K562 (cell line): ENCODE measurements around the gene MARCKSL1. TPM values are rescaled to one million over a fixed set of nuclear protein-coding genes. Genes with fewer than 3 reads are reported as not detected.

Experiments
- ATAC-seq: fragments of 200-7000 bp; cut with Tn5 transposase; 3 replicates; pipeline ENCODE4 v1.9.1; 2020; ENCODE audit warnings: moderate library complexity
- BruUV-seq: library from RNA; stranded (reverse); fragments of 400-500 nt; replicated peaks from 2 replicates; lab custom pipeline; 2021; lab: Mats Ljungman, UMichigan
- CTCF ChIA-PET: fragments of 300-600 bp; formaldehyde crosslinking; extraction: SDS; loops from one replicate; lab custom pipeline; 2021; ENCODE audit warnings: low intra/inter-chr PET ratio; lab: Yijun Ruan, JAX
- POLR2A ChIA-PET: fragments of 300-600, 350-650 bp; sonication (Branson Sonifier 250); formaldehyde crosslinking; extraction: SDS; loops from one replicate; lab custom pipeline; 2021; ENCODE audit warnings: antibody characterized with exemption, inconsistent platforms; lab: Yijun Ruan, JAX
- DNase-seq, 4 experiments: peaks; one replicate each; pipeline versions ENCODE4 v3.0.0 to v3.0.0-alpha.2; 2011 to 2018; ENCODE audit warnings: low spot score in 3 of 4, mixed read lengths in 3 of 4; ENCODE audit errors: extremely low read depth in 1 of 4
- FAIRE-seq: peaks from 2 replicates; lab custom pipeline; 2011; peaks lifted over from hg19 to GRCh38; lab: Jason Lieb, UNC
- H2AFZ ChIP-seq: 2 replicates; pipeline ENCODE4 v1.6.0; 2011; ENCODE audit warnings: low read depth, low read length, control low read depth, inconsistent platforms
- H3K27ac ChIP-seq: fragments of 200-600 bp; 3 replicates; pipeline ENCODE4 v1.8.0; 2011; ENCODE audit warnings: low read depth, mild to moderate bottlenecking, control low read depth, inconsistent platforms, low read length, moderate library complexity, mixed read lengths; ENCODE audit errors: extremely low read depth
- H3K27me3 ChIP-seq, 2 experiments: fragments of 300-600 bp in 1 of 2; 2 replicates in 1 of 2; 3 replicates in 1 of 2; pipeline versions ENCODE4 v1.6.0 to v1.8.0; 2011; ENCODE audit warnings: inconsistent platforms in 2 of 2, low read length in 2 of 2, mild to moderate bottlenecking in 1 of 2, mixed read lengths in 1 of 2, moderate library complexity in 1 of 2; ENCODE audit not compliant: control insufficient read depth in 2 of 2, insufficient read depth in 2 of 2
- H3K36me3 ChIP-seq: fragments of 300-600 bp; 3 replicates; pipeline ENCODE4 v1.8.0; 2011; ENCODE audit warnings: mild to moderate bottlenecking, low read length, inconsistent platforms; ENCODE audit not compliant: control insufficient read depth, insufficient read depth
- H3K4me1 ChIP-seq, 2 experiments: fragments of 200-600 bp in 1 of 2; replicated peaks in 1 of 2; 2 replicates in 1 of 2; 3 replicates in 1 of 2; pipeline versions ENCODE4 v1.5.1 to v1.8.0; 2011; ENCODE audit warnings: inconsistent platforms in 2 of 2, low read length in 2 of 2, mild to moderate bottlenecking in 1 of 2, mixed read lengths in 1 of 2, moderate library complexity in 1 of 2; ENCODE audit not compliant: control insufficient read depth in 2 of 2, insufficient read depth in 2 of 2
- H3K4me2 ChIP-seq: 2 replicates; pipeline ENCODE4 v1.6.1; 2011; ENCODE audit warnings: low read length, control low read depth, inconsistent platforms, mixed read lengths; ENCODE audit not compliant: insufficient read depth
- H3K4me3 ChIP-seq: fragments of 200-600 bp; sonication (generic), shearing (Covaris generic); 2 replicates; pipeline ENCODE4 v1.5.1; 2016; ENCODE audit warnings: control low read depth, inconsistent platforms
- H3K79me2 ChIP-seq: fragments of 200-600 bp; 3 replicates; pipeline ENCODE4 v1.8.0; 2011; ENCODE audit warnings: low read length, inconsistent platforms; ENCODE audit not compliant: control insufficient read depth, insufficient read depth
- H3K9ac ChIP-seq, 2 experiments: 2 replicates each; pipeline versions ENCODE4 v1.6.0 to v1.6.1; 2011; ENCODE audit warnings: low read depth in 2 of 2, low read length in 2 of 2, control low read depth in 1 of 2, inconsistent platforms in 1 of 2, mild to moderate bottlenecking in 1 of 2, mixed read lengths in 1 of 2; ENCODE audit not compliant: insufficient read depth in 1 of 2
- H3K9me1 ChIP-seq: one replicate; pipeline ENCODE4 v1.6.0; 2011; ENCODE audit warnings: inconsistent platforms, mild to moderate bottlenecking, low read length, moderate library complexity; ENCODE audit not compliant: control insufficient read depth, insufficient read depth
- H3K9me3 ChIP-seq: replicated peaks from 2 replicates; pipeline ENCODE4 v1.5.1; 2011; ENCODE audit warnings: low read depth, low read length, inconsistent platforms; ENCODE audit not compliant: control insufficient read depth, insufficient read depth
- H4K20me1 ChIP-seq: replicated peaks from 2 replicates; pipeline ENCODE4 v1.6.1; 2011; ENCODE audit warnings: low read length, inconsistent platforms, mixed read lengths; ENCODE audit not compliant: control insufficient read depth, insufficient read depth
- ATF3 ChIP-seq, 2 experiments: fragments of 450-650 bp in 1 of 2; sonication (generic) in 1 of 2; formaldehyde crosslinking in 1 of 2; IDR thresholded peaks in 1 of 2; conservative IDR thresholded peaks in 1 of 2; 2 replicates each; pipeline versions ENCODE4 v1.6.1 to v1.8.1; 2016 to 2023; ENCODE audit warnings: mild to moderate bottlenecking in 2 of 2, moderate library complexity in 2 of 2, inconsistent platforms in 1 of 2, missing genetic modification reagents in 1 of 2
- CEBPB ChIP-seq: fragments of 450-650 bp; IDR thresholded peaks from 2 replicates; pipeline ENCODE4 v1.6.1; 2016; ENCODE audit warnings: missing genetic modification characterization, missing compliant biosample characterization
- CEBPG ChIP-seq, 3 experiments: fragments of 200-800 bp in 1 of 3; sonication (Bioruptor generic) in 1 of 3; sonication (generic) in 1 of 3; formaldehyde crosslinking in 1 of 3; IDR thresholded peaks in 2 of 3; conservative IDR thresholded peaks in 1 of 3; 2 replicates each; pipeline versions ENCODE4 v1.6.1 to v1.8.0; 2016 to 2022; ENCODE audit warnings: missing compliant biosample characterization in 2 of 3, missing genetic modification characterization in 2 of 3, mild to moderate bottlenecking in 1 of 3, missing genetic modification reagents in 1 of 3
- EP300 ChIP-seq: IDR thresholded peaks from 2 replicates; pipeline ENCODE4 v1.6.1; 2012; ENCODE audit warnings: low read length, improper control_type of control experiment
- IFI16 ChIP-seq: fragments of 250-450 bp; sonication (Bioruptor Pico); IDR thresholded peaks from 2 replicates; pipeline ENCODE4 v2.1.2; 2022; ENCODE audit warnings: mild to moderate bottlenecking, inconsistent platforms
- WGBS: fragments of 100-300 bp; shearing (Covaris generic); methylation state at CpG from one replicate; pipeline ENCODE4 v1.1.6; 2016; ENCODE audit warnings: low coverage, mixed read lengths; ENCODE audit not compliant: insufficient coverage; ENCODE audit errors: missing lambda C conversion rate; 5-methylcytosine and 5-hydroxymethylcytosine counted together
- in situ Hi-C: fragments of 300-500 bp; cut with MboI; formaldehyde crosslinking; loops from 4 replicates; pipeline ENCODE4 v1.15.0; 2018; ENCODE audit warnings: inconsistent platforms, mixed read lengths
- intact Hi-C: fragments of 100-400 bp; cut with micrococcal nuclease; formaldehyde crosslinking; loops from 2 replicates; pipeline ENCODE4 v1.14.2; 2022
- polyA plus RNA-seq, 8 experiments: library from polyadenylated mRNA; depleted of rRNA in 4 of 8; stranded (reverse) in 5 of 8; unstranded in 3 of 8; fragments of >200 nt; fragmentation: Nextera tagmentation in 2 of 8; fragmentation: Illumina TruSeq in 1 of 8; extraction: Ambion mirVana in 2 of 8; extraction: Trizol in 1 of 8; gene quantifications; 2 replicates each; pipeline versions ENCODE4 v1.2.1 to v1.2.3, GENCODE V29; 2011 to 2014; ENCODE audit warnings: inconsistent platforms in 1 of 8, missing spikeins in 1 of 8
- total RNA-seq, 7 experiments: library from RNA; depleted of rRNA in 6 of 7; stranded (reverse); fragments of >200 nt in 6 of 7; fragmentation: Illumina TruSeq in 2 of 7; extraction: Trizol in 2 of 7; gene quantifications; 2 replicates each; pipeline versions ENCODE4 v1.2.1 to v1.2.3, GENCODE V29; 2011 to 2021; ENCODE audit warnings: low replicate concordance in 1 of 7

Gene MARCKSL1
- total and polyA plus RNA-seq, 9 of the 15 experiments (the other 6 are each of a cell fraction or from before 2014, with no cell fraction given), result 14.7 to 325 (median 155) TPM

GRCh38 chr1:32318127-32318869 lies 17.7 kb downstream of the MARCKSL1 start:
- Histone ChIP-seq H4K20me1 (peaks cover 3% of the 10 kb centered on the region; the same call in 1 of the 2 replicates), H2AFZ (no peak overlapping the region), H3K27ac (no peak overlapping the region), H3K9me3 (no peaks in the 10 kb centered on the region), H3K4me1 (no peaks in the 10 kb centered on the region), H3K9ac (no peak overlapping the region), H3K79me2 (peaks cover 28% of the 10 kb centered on the region), H3K9me1 (no peaks in the 10 kb centered on the region), H3K36me3 (peaks cover 69% of the 10 kb centered on the region), H3K4me3 (no peak overlapping the region), H3K4me2 (no peak overlapping the region), H3K27me3 (no peaks in the 10 kb centered on the region)
- no TSS peak for BruUV-seq
- DNase-seq (no peak), ATAC-seq (no peak), FAIRE-seq (no peak)
- CTCF ChIA-PET, result no interaction called here
- TF ChIP-seq IFI16 (CRISPR knock-in tag), result no peak
- peak; percentile 19; the same call in 1 of the 2 replicates for TF ChIP-seq CEBPB (tag)
- TF ChIP-seq ATF3 (IDR thresholded peaks at IDR 0.05), result 0 out of 2 replicates have a peak, but pooled peaks have one; percentile 17
- no peak for TF ChIP-seq ATF3 (CRISPR knock-in tag; conservative IDR thresholded peaks at IDR 0.05)
- no peak for TF ChIP-seq CEBPG (CRISPR knock-in tag; IDR thresholded peaks at IDR 0.05)
- TF ChIP-seq CEBPG (tag; conservative IDR thresholded peaks at IDR 0.05 in 1 of 2, IDR thresholded peaks at IDR 0.05 in 1 of 2), result peak; percentile 55 to 90; a peak in 3 of 4 replicates
- no peak for TF ChIP-seq EP300
- intact Hi-C loops (no loop called here), in situ Hi-C loops (no loop called here)
- POLR2A ChIA-PET, result interaction anchor here (0.7 to 6.3 kb wide), 6 partner anchors 13 to 74 kb away, joined by 3 to 75 read pairs (median 6); partner anchors contain the start of gene MARCKSL1
- WGBS, result 95% methylated on average over 10 of the region's 10 CpGs
